GM19193 (cell line): ENCODE data around the gene PLA2G15.
A peak's percentile ranks its signal among the peaks of the same experiment; 100 is the strongest.

Source experiments
- POLR2A ChIP-seq: IDR thresholded peaks from 4 replicates; pipeline ENCODE4 v1.6.1; 2011; ENCODE audit not compliant: insufficient read depth, insufficient read length; ENCODE audit errors: extremely low read depth

PLA2G15 gene

GRCh38 chr16:68238029-68238345 is 7.2 kb upstream of the PLA2G15 start:
- TF ChIP-seq POLR2A: no peak

DNA sequence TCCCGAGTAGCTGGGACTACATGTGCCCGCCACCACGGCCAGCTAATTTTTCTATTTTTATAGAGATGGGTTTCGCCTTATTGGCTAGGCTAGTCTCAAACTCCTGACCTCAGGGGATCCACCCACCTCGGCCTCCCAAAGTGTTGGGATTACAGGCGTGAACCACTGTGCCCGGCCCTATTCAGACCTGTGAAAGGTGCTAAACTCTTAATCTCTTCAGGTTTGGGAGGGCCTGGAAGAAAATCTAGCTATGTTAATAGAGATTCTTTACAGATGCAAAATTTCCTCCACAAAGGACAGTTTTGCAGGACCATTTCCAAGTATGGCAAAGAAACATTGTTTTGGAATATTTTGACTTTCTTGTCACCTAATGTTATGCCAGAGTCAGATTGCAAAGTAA is 3.1 kb upstream of the PLA2G15 start:
- no peak for TF ChIP-seq POLR2A

DNA sequence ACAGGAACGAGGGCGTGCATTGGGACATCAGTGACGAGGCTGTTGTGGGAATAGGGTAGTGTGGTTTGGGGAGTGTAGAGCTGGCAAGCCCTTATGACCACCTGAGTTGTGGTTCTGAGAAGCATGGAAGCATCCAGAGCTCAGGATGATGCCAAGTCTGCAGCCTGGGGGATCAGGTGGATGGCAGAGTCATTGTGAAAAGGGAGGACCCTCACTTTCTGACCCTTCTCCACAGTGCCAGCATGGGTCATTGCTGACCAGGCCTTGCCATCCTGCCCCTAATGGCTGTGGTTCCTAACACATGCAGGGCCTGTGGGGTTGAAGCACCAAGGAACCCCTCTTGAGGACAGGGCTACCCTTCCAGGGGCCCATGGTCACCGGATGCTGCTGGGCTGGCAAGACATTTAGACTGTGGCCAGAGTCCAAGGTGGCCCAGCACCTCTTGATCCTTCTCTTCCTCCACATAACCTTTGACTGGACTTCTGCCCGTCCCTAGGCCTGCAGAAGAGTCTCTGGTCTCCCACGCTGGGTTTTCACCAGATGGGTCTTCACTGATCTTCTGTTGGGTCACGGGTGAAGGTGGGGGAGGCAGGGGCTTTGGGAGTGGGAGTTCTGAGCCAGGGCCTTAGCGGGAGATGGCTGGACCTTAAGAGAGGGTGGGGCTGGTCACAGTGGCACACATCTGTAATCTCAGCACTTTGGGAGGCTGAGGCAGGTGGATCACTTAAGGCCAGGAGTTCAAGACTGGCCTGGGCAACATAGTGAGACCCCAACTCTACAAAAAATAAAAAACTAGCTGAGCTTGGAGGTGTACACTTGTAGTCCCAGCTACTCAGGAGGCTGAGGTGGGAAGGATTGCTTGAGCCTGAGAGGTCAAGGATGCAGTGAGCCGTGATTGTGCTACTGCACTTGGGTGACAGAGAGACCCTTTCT is 2.0 kb upstream of the PLA2G15 start:
- no peak for TF ChIP-seq POLR2A

DNA sequence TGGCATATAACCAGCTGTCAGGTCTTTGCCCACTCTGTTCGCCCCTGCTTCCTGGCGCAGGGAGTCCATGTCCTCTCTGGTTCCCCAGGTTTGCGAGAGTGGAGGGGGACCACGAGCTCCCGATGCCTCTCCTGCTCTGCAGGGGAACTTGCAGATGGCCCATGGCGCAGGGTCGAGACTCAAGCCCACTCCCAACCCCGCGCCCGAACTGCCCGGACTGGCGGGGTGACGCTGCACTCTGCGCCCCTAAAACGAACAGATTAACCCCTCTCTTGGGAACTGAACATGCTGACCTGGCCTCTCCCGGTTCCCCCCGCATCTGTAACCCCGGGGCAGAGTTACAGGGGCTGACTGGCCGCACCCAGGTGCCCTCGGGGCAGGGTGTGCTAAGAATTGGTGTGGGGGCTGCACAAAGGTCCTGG is 681 bp upstream of the PLA2G15 start:
- no peak for TF ChIP-seq POLR2A

DNA sequence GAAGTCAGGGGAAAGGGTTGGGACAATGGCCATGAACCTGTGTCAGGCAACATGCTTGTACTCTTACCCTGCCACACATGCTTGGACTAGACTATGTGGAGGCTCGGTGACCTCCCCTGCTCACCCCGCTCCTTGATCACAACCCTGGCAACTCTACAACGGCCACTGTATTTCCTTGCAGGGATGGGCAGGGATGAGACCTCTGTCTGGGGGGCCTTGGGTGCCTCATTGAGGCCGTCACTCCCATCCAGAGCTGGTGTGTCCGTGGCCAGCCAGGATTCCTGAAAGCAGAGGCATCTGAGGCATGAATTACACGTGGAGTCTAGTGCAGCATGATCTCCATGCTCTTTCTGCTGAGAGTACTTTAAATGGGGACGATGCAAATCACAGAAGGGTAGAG is 948 bp downstream of the PLA2G15 start:
- no peak for TF ChIP-seq POLR2A

DNA sequence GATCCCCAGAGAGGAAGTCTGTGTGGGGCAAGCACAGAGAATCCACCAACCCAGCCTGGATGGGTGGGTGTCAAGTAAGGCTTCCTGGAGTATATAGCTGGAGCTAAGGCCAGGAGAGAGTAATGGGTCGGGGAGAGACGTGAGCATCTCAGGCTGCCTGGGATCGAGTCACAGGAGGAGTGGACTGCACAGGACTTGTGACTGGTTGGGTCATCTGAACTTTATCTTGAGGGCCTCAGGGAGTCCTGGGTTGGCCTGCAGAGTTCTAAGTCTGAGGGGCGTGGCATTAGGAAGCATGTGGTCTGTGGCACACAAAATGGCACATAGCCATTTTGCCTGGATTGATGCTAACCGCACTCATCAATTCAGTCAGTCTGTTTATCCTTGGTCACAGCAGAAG is 1.5 kb downstream of the PLA2G15 start:
- no peak for TF ChIP-seq POLR2A

- no peak for TF ChIP-seq POLR2A
These were observed 2.2 kb downstream of the PLA2G15 start for GRCh38 chr16:68247400-68247799.

DNA sequence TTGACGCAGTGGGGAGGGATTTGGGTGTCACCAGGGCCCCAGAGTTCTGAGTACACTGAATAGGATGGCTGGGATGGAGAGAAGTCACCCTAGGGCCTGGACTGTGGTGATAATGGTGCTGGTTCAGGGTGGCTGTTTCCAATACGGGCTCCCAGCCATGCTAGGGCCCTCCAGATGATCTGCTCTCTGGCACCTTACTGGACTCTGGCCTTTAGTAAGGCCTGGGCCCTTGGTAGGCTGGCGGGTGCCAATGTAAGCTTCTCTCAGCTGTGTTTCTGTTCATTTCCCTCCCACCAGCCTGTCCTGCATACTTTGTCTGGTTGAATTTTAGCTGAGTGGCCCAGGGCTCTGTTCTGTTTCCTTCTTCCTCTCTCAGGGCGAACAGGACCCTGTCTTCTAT is 2.8 kb downstream of the PLA2G15 start:
- no peak for TF ChIP-seq POLR2A

- TF ChIP-seq POLR2A: no peak
These were observed 4.2 kb downstream of the PLA2G15 start for GRCh38 chr16:68249371-68249770.

DNA sequence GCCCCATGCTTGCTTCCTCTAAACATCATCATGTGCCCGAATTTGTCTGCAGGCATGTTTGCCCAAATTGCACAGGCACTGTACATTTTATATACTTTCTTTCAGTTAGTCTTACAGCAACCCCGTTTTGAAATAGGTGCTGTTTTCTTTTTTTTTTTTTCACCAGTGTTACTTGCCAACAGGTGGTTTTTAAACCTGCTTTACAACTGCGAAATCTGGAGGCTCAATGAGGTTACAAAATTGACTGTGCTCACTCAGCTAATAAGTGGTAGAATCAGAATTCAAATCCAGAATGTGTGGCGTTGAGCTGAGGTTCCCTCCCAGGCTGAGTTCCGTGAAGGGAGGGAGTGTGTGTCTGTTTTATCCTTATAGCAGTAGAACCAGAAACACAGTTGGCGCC is 5.8 kb downstream of the PLA2G15 start:
- no peak for TF ChIP-seq POLR2A

DNA sequence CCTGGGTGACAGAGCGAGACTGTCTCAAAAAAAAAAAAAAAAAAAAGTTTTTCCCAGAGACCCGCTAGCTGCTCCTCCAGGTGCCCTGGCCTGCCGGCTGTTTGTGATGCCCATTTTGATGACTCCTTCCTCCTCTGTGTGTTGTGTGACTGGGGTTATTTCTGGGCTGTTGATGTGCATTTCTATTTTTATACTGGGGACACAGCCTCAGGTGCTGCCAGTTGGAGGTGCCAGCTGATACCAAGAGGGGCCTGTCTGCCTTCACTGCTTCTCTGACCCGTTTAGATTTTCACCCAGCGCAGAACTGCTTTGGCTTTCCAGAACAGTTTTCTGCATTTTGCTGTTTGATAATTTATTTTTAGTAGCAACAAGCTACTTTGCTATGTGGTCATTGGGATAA is 6.7 kb downstream of the PLA2G15 start:
- TF ChIP-seq POLR2A: no peak

- no peak for TF ChIP-seq POLR2A
These were observed 7.2 kb downstream of the PLA2G15 start for GRCh38 chr16:68252383-68252782.

- no peak for TF ChIP-seq POLR2A
These were observed 8.5 kb downstream of the PLA2G15 start for GRCh38 chr16:68253721-68254120.

DNA sequence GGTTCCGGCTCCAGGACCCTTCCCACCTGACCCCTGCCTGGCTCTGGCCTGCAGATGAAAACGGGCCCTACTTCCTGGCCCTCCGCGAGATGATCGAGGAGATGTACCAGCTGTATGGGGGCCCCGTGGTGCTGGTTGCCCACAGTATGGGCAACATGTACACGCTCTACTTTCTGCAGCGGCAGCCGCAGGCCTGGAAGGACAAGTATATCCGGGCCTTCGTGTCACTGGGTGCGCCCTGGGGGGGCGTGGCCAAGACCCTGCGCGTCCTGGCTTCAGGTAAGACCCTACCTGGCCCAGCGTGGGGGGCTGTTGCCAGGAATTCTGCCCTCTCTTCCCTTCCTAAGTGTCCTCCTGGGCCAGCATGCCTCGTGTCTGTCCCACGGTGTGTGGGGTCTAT is 10.5 kb downstream of the PLA2G15 start:
- no peak for TF ChIP-seq POLR2A

DNA sequence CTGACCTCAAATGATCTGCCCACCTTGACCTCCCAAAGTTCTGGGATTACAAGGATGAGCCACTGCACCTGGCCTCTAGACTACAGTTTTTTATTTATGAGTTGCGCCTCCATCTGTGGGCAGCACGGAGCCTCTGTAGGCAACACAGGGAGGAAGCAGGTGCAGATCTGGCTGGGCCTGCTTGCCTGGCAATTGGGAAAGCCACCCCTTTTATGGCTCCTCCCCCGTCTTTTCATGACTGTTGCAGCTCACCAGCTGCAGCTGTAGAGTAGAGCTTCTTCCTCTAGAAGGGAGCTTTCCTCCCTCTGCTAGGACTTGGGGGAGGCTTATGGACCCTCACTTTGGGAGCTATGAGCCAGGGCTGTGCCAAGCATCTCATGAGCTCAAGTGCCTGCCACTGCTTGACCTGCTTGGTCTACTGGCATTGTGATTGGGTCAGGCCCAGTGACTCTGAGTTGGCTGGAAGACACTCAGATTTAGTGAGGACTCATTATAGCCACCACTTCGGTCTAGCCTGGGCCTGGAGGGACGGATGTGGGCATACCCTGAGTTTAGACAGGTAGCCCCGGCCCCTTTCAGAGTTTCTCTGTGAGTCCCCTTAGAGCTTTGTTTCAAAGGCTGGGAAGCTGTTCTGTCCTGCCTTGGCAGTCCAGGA is 12.2 kb downstream of the PLA2G15 start:
- TF ChIP-seq POLR2A: peak; percentile 46
